Liver (tissue), 9 donors: ENCODE data around the gene GPR107. TPM values are rescaled to one million over a fixed set of nuclear protein-coding genes. Genes with fewer than 3 reads are reported as not detected.
A peak's percentile ranks its signal among the peaks of the same experiment; 100 is the strongest.

Experiments
- DNase-seq: peaks from one replicate; pipeline ENCODE4 v3.0.0-alpha.2; 2017; ENCODE audit warnings: low spot score
- H3K27ac ChIP-seq, 2 donors: one replicate each; pipeline ENCODE4 v1.7.0; 2013; ENCODE audit warnings: inconsistent platforms in 2 of 2, low read length in 2 of 2, control low read depth in 1 of 2, low read depth in 1 of 2, mild to moderate bottlenecking in 1 of 2
- H3K27me3 ChIP-seq, 4 donors: one replicate each; pipeline versions ENCODE4 v1.6.1 to v1.7.0; 2013; ENCODE audit warnings: low read length in 3 of 4, inconsistent platforms in 1 of 4, mild to moderate bottlenecking in 1 of 4, moderate library complexity in 1 of 4; ENCODE audit not compliant: control insufficient read depth in 4 of 4, insufficient read depth in 4 of 4
- H3K36me3 ChIP-seq, 4 donors: one replicate each; pipeline versions ENCODE4 v1.6.1 to v1.7.0; 2013; ENCODE audit warnings: low read length in 3 of 4, mild to moderate bottlenecking in 3 of 4, low read depth in 1 of 4, moderate library complexity in 1 of 4; ENCODE audit not compliant: control insufficient read depth in 4 of 4, insufficient read depth in 3 of 4
- H3K4me1 ChIP-seq, 4 donors: one replicate each; pipeline versions ENCODE4 v1.6.1 to v1.7.0; 2013; ENCODE audit warnings: low read length in 3 of 4, mild to moderate bottlenecking in 3 of 4, moderate library complexity in 1 of 4; ENCODE audit not compliant: control insufficient read depth in 4 of 4, insufficient read depth in 4 of 4
- H3K4me3 ChIP-seq, 3 donors: one replicate each; pipeline versions ENCODE4 v1.6.1 to v1.7.0; 2013; ENCODE audit warnings: low read length in 3 of 3, control low read depth in 1 of 3, low read depth in 1 of 3, mild to moderate bottlenecking in 1 of 3
- H3K9ac ChIP-seq, 2 donors: one replicate each; pipeline ENCODE4 v1.7.0; 2013; ENCODE audit warnings: low read length in 2 of 2, mild to moderate bottlenecking in 2 of 2, moderate library complexity in 2 of 2, control low read depth in 1 of 2, low read depth in 1 of 2
- H3K9me3 ChIP-seq, 4 donors: one replicate each; pipeline versions ENCODE4 v1.6.1 to v1.7.0; 2013; ENCODE audit warnings: low read length in 3 of 4; ENCODE audit not compliant: control insufficient read depth in 4 of 4
- ATF3 ChIP-seq: IDR thresholded peaks from 2 replicates; pipeline ENCODE4 v1.6.1; 2016; ENCODE audit warnings: antibody characterized with exemption
- EGR1 ChIP-seq, 2 donors: IDR thresholded peaks; 2 replicates each; pipeline ENCODE4 v1.6.1; 2016 to 2018; ENCODE audit warnings: antibody characterized with exemption in 2 of 2, low read depth in 2 of 2
- FOXA1 ChIP-seq: IDR thresholded peaks from 2 replicates; pipeline ENCODE4 v1.6.1; 2016; ENCODE audit warnings: antibody characterized with exemption
- FOXA2 ChIP-seq: IDR thresholded peaks from 2 replicates; pipeline ENCODE4 v1.6.1; 2016; ENCODE audit warnings: antibody characterized with exemption
- HNF4A ChIP-seq, 2 donors: conservative IDR thresholded peaks; 2 replicates each; pipeline ENCODE4 v1.6.1; 2016; ENCODE audit warnings: antibody characterized with exemption in 2 of 2, mild to moderate bottlenecking in 2 of 2
- HNF4G ChIP-seq: IDR thresholded peaks from 2 replicates; pipeline ENCODE4 v1.6.1; 2016; ENCODE audit warnings: antibody characterized with exemption
- JUND ChIP-seq, 2 donors: IDR thresholded peaks; 2 replicates each; pipeline ENCODE4 v1.6.1; 2016; ENCODE audit warnings: antibody characterized with exemption in 2 of 2
- MAX ChIP-seq: IDR thresholded peaks from 2 replicates; pipeline ENCODE4 v1.6.1; 2016; ENCODE audit warnings: antibody characterized with exemption
- NR2F2 ChIP-seq: IDR thresholded peaks from 2 replicates; pipeline ENCODE4 v1.6.1; 2016; ENCODE audit warnings: antibody characterized with exemption
- RAD21 ChIP-seq, 2 donors: IDR thresholded peaks; 2 replicates each; pipeline ENCODE4 v1.6.1; 2016; ENCODE audit warnings: antibody characterized with exemption in 2 of 2, mild to moderate bottlenecking in 2 of 2
- REST ChIP-seq: IDR thresholded peaks from 2 replicates; pipeline ENCODE4 v1.6.1; 2016; ENCODE audit warnings: antibody characterized with exemption, mild to moderate bottlenecking
- RXRA ChIP-seq, 2 donors: IDR thresholded peaks; 2 replicates each; pipeline ENCODE4 v1.6.1; 2017 to 2018; ENCODE audit warnings: antibody characterized with exemption in 2 of 2, mild to moderate bottlenecking in 1 of 2
- SP1 ChIP-seq: IDR thresholded peaks from 2 replicates; pipeline ENCODE4 v1.6.1; 2018; ENCODE audit warnings: antibody characterized with exemption, mild to moderate bottlenecking
- TAF1 ChIP-seq: conservative IDR thresholded peaks from 2 replicates; pipeline ENCODE4 v1.6.1; 2016; ENCODE audit warnings: antibody characterized with exemption, mild to moderate bottlenecking
- YY1 ChIP-seq: IDR thresholded peaks from 2 replicates; pipeline ENCODE4 v1.6.1; 2016; ENCODE audit warnings: antibody characterized with exemption, mild to moderate bottlenecking
- ZBTB33 ChIP-seq: IDR thresholded peaks from 2 replicates; pipeline ENCODE4 v1.6.1; 2016; ENCODE audit warnings: antibody characterized with exemption
- WGBS: extraction: QIAGEN DNeasy Blood & Tissue Kit; methylation state at CpG from one replicate; pipeline ENCODE4 v1.1.7; 2013; 5-methylcytosine and 5-hydroxymethylcytosine counted together
- polyA plus RNA-seq, 2 donors: library from polyadenylated mRNA; stranded (reverse) in 1 of 2; unstranded in 1 of 2; fragments of 200-250 nt in 1 of 2; fragments of >200 nt in 1 of 2; fragmentation: Nextera tagmentation in 1 of 2; extraction: Ambion mirVana in 1 of 2; gene quantifications; one replicate each; pipeline versions ENCODE4 v1.2.1 to v1.2.3, GENCODE V29; 2013 to 2015
- total RNA-seq, 2 donors: library from RNA; depleted of rRNA; stranded (reverse); fragments of >200 nt; gene quantifications; one replicate each; pipeline ENCODE4 v1.2.3, GENCODE V29; 2014
- TF ChIP-seq, protein P1 (sequence below): fragments of 150-350 bp; IDR thresholded peaks from 2 replicates; pipeline ENCODE4 v1.5.1; 2017; ENCODE audit warnings: improper control_type of control experiment, low read depth, low read length; ENCODE audit not compliant: missing input control
- donor health status: healthy.
- donor health status: healthy.
- donor health status: healthy.
- donor health status: healthy.
- donor health status: healthy.

GPR107 gene
- total and polyA plus RNA-seq, 4 donors = 3.8 to 17.2 (median 11.4) TPM

GRCh38 chr9:130072515-130073235, 19.0 kb downstream of the GPR107 start (continued):
- TF ChIP-seq MAX (no peak), FOXA1 (no peak), HNF4A (conservative IDR thresholded peaks at IDR 0.05) (no peak), RAD21 (IDR thresholded peaks at IDR 0.05) (no peak), JUND (IDR thresholded peaks at IDR 0.05) (no peak), TAF1 (no peak), ZBTB33 (no peak)

GRCh38 chr9:130073373-130073772, 19.7 kb downstream of the GPR107 start:
- H3K27ac ChIP-seq = no peak overlapping the region
- 59% methylated on average over 2 of the region's 2 CpGs for WGBS
- TF ChIP-seq FOXA2 (no peak), ZBTB33 (no peak), RAD21 (IDR thresholded peaks at IDR 0.05) (peak in 1 of 2 donors; percentile 8), YY1 (no peak), ATF3 (no peak), RXRA (IDR thresholded peaks at IDR 0.05) (no peak), MAX (no peak), NR2F2 (peak; percentile 78), JUND (IDR thresholded peaks at IDR 0.05) (no peak), SP1 (peak; percentile 17), HNF4A (conservative IDR thresholded peaks at IDR 0.05) (no peak), HNF4G (no peak), EGR1 (IDR thresholded peaks at IDR 0.05; ENCODE audit: low read depth in 2 of 2) (no peak), REST (no peak)
- TF ChIP-seq, protein P1, sequence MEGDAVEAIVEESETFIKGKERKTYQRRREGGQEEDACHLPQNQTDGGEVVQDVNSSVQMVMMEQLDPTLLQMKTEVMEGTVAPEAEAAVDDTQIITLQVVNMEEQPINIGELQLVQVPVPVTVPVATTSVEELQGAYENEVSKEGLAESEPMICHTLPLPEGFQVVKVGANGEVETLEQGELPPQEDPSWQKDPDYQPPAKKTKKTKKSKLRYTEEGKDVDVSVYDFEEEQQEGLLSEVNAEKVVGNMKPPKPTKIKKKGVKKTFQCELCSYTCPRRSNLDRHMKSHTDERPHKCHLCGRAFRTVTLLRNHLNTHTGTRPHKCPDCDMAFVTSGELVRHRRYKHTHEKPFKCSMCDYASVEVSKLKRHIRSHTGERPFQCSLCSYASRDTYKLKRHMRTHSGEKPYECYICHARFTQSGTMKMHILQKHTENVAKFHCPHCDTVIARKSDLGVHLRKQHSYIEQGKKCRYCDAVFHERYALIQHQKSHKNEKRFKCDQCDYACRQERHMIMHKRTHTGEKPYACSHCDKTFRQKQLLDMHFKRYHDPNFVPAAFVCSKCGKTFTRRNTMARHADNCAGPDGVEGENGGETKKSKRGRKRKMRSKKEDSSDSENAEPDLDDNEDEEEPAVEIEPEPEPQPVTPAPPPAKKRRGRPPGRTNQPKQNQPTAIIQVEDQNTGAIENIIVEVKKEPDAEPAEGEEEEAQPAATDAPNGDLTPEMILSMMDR = no peak
- H3K36me3 ChIP-seq = peaks cover 3 to 14% (median 11%) of the 10 kb centered on the region in 4 donors
- H3K27me3 ChIP-seq = no peaks in the 10 kb centered on the region
- no peak overlapping the region for H3K4me3 ChIP-seq
- no peak overlapping the region for H3K9ac ChIP-seq
- DNase-seq = no peak
- H3K9me3 ChIP-seq = no peaks in the 10 kb centered on the region
- no peaks in the 10 kb centered on the region for H3K4me1 ChIP-seq
